Parathyroid adenoma (tissue), 2 donors: ENCODE results near the gene PRX.

ENCODE experiments used
- H2AFZ ChIP-seq: fragments of 300-600 bp; sonication (generic); one replicate; pipeline ENCODE4 v1.7.0; 2017; ENCODE audit warnings: antibody characterized with exemption, mild to moderate bottlenecking
- H3K27ac ChIP-seq: fragments of 300-600 bp; sonication (generic); one replicate; pipeline ENCODE4 v1.7.0; 2017
- H3K27me3 ChIP-seq: fragments of 300-600 bp; sonication (generic); one replicate; pipeline ENCODE4 v1.7.0; 2017; ENCODE audit warnings: low read length; ENCODE audit not compliant: control insufficient read depth, insufficient read depth
- H3K36me3 ChIP-seq: fragments of 300-600 bp; sonication (generic); one replicate; pipeline ENCODE4 v1.7.0; 2017; ENCODE audit warnings: low read length; ENCODE audit not compliant: control insufficient read depth, insufficient read depth
- H3K4me1 ChIP-seq: fragments of 300-600 bp; sonication (generic); one replicate; pipeline ENCODE4 v1.7.0; 2017; ENCODE audit warnings: control low read depth
- H3K4me2 ChIP-seq: fragments of 300-600 bp; sonication (generic); one replicate; pipeline ENCODE4 v1.7.0; 2017; ENCODE audit warnings: low read length
- H3K4me3 ChIP-seq: fragments of 300-600 bp; sonication (generic); one replicate; pipeline ENCODE4 v1.7.0; 2017; ENCODE audit warnings: low read depth, low read length
- H3K79me2 ChIP-seq: fragments of 300-600 bp; sonication (generic); one replicate; pipeline ENCODE4 v1.7.0; 2017; ENCODE audit warnings: control low read depth
- H3K9ac ChIP-seq: fragments of 300-600 bp; sonication (generic); one replicate; pipeline ENCODE4 v1.7.0; 2017; ENCODE audit warnings: mild to moderate bottlenecking
- H3K9me3 ChIP-seq: fragments of 300-600 bp; sonication (generic); one replicate; pipeline ENCODE4 v1.7.0; 2017; ENCODE audit warnings: low read length; ENCODE audit not compliant: control insufficient read depth
- CTCF ChIP-seq: fragments of 300-600 bp; sonication (generic); IDR thresholded peaks from one replicate; pipeline ENCODE4 v1.7.0; 2017; ENCODE audit warnings: antibody characterized with exemption, mild to moderate bottlenecking
- donor health status: primary hyperparathyroidism.

PRX gene

GRCh38 chr19:40421993-40422747 is 9.0 kb upstream of the PRX start:
- Histone ChIP-seq H3K79me2 (peaks cover 8% of the 10 kb centered on the region), H3K27ac (peak overlapping the region; percentile 100), H3K4me1 (peaks cover 14% of the 10 kb centered on the region), H3K4me3 (no peak overlapping the region), H2AFZ (no peak overlapping the region), H3K9ac (no peak overlapping the region), H3K27me3 (no peaks in the 10 kb centered on the region), H3K4me2 (no peak overlapping the region), H3K9me3 (no peaks in the 10 kb centered on the region), H3K36me3 (no peaks in the 10 kb centered on the region)
- TF ChIP-seq CTCF: no peak

- Histone ChIP-seq H3K4me2 (peak overlapping the region; percentile 99), H3K9me3 (no peaks in the 10 kb centered on the region), H3K36me3 (no peaks in the 10 kb centered on the region), H3K9ac (peak overlapping the region; percentile 84), H3K79me2 (peaks cover 8% of the 10 kb centered on the region), H2AFZ (peak overlapping the region; percentile 98), H3K4me3 (peak overlapping the region; percentile 82), H3K4me1 (peaks cover 23% of the 10 kb centered on the region), H3K27ac (peak overlapping the region; percentile 100), H3K27me3 (no peaks in the 10 kb centered on the region)
- peak; percentile 92 for TF ChIP-seq CTCF
These were observed 7.9 kb upstream of the PRX start for GRCh38 chr19:40420766-40421765.

GRCh38 chr19:40420451-40420765 is 7.2 kb upstream of the PRX start:
- Histone ChIP-seq H3K79me2 (peaks cover 8% of the 10 kb centered on the region), H3K4me2 (peak overlapping the region; percentile 99), H3K4me3 (peak overlapping the region; percentile 82), H3K9me3 (no peaks in the 10 kb centered on the region), H2AFZ (peak overlapping the region; percentile 98), H3K27ac (peak overlapping the region; percentile 100), H3K36me3 (no peaks in the 10 kb centered on the region), H3K9ac (no peak overlapping the region), H3K4me1 (peaks cover 28% of the 10 kb centered on the region), H3K27me3 (no peaks in the 10 kb centered on the region)
- no peak for TF ChIP-seq CTCF

GRCh38 chr19:40419780-40420179 is 6.6 kb upstream of the PRX start:
- no peaks in the 10 kb centered on the region for H3K27me3 ChIP-seq
- no peaks in the 10 kb centered on the region for H3K9me3 ChIP-seq
- H3K4me2 ChIP-seq: no peak overlapping the region
- no peaks in the 10 kb centered on the region for H3K36me3 ChIP-seq
- no peak for TF ChIP-seq CTCF
- peaks cover 7% of the 10 kb centered on the region for H3K79me2 ChIP-seq
- no peak overlapping the region for H3K4me3 ChIP-seq
- peak overlapping the region; percentile 0 for H3K27ac ChIP-seq
- no peak overlapping the region for H2AFZ ChIP-seq
- H3K4me1 ChIP-seq: peaks cover 34% of the 10 kb centered on the region
- H3K9ac ChIP-seq: no peak overlapping the region
